ENCODE results near the gene ZRANB3.

The ZRANB3 gene

DNA sequence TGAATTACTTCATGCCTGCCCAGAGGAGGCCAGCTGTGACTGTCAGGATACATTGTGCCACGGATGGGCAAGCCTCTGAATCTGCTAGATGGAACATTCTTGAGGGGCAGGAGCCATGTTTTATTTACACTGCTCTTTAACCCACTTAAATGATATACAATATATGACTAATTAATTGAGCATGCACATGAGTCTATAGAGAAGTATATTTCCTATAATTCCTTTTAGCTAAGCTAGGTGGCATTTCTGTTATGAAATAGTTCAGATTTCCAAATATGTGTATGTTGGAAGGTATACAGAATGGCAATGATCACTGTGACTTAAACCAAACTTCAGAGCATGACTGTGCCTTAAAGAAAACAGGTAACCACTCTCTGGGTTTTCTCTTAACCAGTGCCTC lies 347.2 kb downstream of the ZRANB3 start:
- Mint-ChIP-seq H3K9me3 (peaks cover 0 to 3% of the 10 kb centered on the region in 2 donors), H3K4me1 (no peaks in the 10 kb centered on the region), H3K36me3 (peaks cover 12 to 32% of the 10 kb centered on the region in 2 donors), H3K27ac (no peak overlapping the region), H3K27me3 (no peaks in the 10 kb centered on the region), H3K4me3 (no peak overlapping the region)
- ATAC-seq (replicated peaks) (no peak), DNase-seq (no peak)

DNA sequence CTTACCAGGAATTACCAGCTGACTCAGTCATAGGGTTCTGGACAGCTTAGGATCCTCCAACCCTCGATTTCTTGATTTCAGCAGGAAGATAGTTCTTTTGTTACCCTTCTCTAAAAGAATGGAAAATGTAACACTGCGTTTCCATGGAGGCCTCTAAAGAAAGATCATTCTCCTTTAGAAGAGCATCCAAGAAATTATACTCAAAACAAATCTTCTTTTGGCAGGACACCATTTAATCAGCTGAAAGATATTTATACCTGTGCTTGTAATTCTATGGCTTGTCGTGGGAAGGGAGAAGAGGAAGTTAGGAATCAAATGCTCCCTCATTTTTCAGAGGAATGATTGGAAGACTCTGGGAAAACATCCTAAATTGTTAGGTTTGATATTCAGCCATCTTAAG lies 348.4 kb downstream of the ZRANB3 start:
- Mint-ChIP-seq H3K27me3 (no peaks in the 10 kb centered on the region), H3K27ac (no peak overlapping the region), H3K9me3 (peaks cover 0 to 2% of the 10 kb centered on the region in 2 donors), H3K4me1 (no peaks in the 10 kb centered on the region), H3K4me3 (no peak overlapping the region), H3K36me3 (peaks cover 13 to 30% of the 10 kb centered on the region in 2 donors)
- ATAC-seq (replicated peaks) (no peak), DNase-seq (no peak)

DNA sequence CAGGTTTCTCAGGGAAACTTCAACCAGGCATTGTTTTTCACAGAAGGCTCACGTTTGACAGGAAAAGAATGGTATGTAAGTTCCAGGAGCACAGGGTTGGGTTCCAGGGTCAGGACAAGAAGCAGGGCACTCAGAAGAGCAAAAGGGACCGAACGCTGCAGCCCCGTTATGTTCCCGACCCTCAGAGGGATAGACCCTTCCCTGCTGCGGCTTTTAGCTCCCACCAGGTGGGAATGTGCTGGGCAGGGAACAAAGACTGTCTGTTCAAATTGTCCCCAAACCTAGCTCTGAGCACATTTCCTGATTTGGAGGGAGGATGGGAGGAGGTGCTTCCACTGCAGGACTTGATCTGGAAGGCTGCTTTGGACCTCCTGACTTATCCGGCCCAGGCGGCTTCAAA lies 348.8 kb downstream of the ZRANB3 start:
- no peak overlapping the region for H3K27ac Mint-ChIP-seq
- no peaks in the 10 kb centered on the region for H3K4me1 Mint-ChIP-seq
- peaks cover 0 to 1% of the 10 kb centered on the region in 2 donors for H3K9me3 Mint-ChIP-seq
- H3K36me3 Mint-ChIP-seq, result peaks cover 17 to 31% of the 10 kb centered on the region in 2 donors
- ATAC-seq (replicated peaks), result no peak
- no peaks in the 10 kb centered on the region for H3K27me3 Mint-ChIP-seq
- no peak overlapping the region for H3K4me3 Mint-ChIP-seq
- no peak for DNase-seq

DNA sequence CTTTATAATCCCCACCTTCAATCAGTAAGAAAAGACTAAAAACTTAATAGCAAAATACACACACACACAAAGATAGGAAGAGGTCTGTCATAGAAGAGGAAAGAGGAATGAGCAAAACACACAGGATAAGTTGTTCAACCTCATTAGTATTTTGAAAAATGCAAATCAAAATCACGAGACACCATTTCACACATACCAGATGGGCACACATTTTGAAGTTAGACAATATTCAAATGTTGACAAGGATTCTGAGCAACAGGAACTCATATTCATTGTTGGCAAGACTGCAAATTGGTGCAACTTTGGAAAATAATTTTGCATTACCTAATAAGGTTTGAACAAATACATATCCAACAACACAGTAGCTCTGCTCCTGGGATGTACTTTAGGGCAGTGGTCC lies 351.3 kb downstream of the ZRANB3 start:
- Mint-ChIP-seq H3K36me3 (peaks cover 25 to 43% of the 10 kb centered on the region in 2 donors), H3K27ac (no peak overlapping the region), H3K9me3 (peaks cover 6 to 9% of the 10 kb centered on the region in 2 donors), H3K4me1 (no peaks in the 10 kb centered on the region), H3K4me3 (no peak overlapping the region), H3K27me3 (no peaks in the 10 kb centered on the region)
- DNase-seq (no peak), ATAC-seq (replicated peaks) (no peak)

DNA sequence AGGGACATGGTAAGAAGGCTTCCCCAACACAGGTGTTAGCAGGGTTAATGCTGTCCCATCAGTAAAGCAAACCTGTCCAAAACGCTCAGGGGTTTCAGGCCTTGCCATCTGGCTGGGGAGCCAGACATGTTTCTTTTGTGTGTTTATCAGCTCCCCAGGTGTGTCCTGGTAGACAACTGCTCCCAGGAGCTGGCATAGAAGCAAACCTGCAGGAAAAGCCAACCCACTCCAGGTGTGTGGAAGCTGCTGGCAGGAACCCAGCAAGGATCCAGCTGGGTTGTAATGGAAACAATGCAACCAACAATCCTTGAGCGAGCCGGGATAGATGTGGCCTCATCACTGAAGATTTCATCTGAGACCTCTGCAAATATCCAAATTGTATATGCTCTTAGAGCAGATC lies 355.8 kb downstream of the ZRANB3 start:
- Mint-ChIP-seq H3K27me3 (no peaks in the 10 kb centered on the region), H3K36me3 (peaks cover 57 to 78% of the 10 kb centered on the region in 2 donors), H3K4me3 (no peak overlapping the region), H3K9me3 (peaks cover 8 to 16% of the 10 kb centered on the region in 2 donors), H3K27ac (no peak overlapping the region), H3K4me1 (peaks cover 0 to 7% of the 10 kb centered on the region in 2 donors)
- ATAC-seq (replicated peaks), result no peak
- no peak for DNase-seq

DNA sequence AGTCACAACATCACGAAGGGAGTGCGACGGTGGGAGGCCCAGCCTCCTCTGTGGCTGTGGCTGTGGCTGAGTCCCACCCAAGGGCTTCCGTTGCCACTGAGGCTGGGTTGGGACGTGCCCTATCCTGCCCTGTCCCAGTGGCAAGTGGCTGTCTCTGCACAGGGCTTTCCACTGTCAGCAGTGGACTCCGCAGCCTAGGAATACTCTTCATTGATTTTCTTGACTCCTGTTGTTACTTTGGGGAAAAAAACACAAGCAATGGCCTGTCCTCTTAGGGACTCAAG lies 356.3 kb downstream of the ZRANB3 start:
- no peak for DNase-seq
- Mint-ChIP-seq H3K27ac (no peak overlapping the region), H3K27me3 (no peaks in the 10 kb centered on the region), H3K4me3 (no peak overlapping the region), H3K9me3 (peaks cover 8 to 16% of the 10 kb centered on the region in 2 donors), H3K36me3 (peaks cover 59 to 82% of the 10 kb centered on the region in 2 donors), H3K4me1 (peaks cover 0 to 7% of the 10 kb centered on the region in 2 donors)
- no peak for ATAC-seq (replicated peaks)

DNA sequence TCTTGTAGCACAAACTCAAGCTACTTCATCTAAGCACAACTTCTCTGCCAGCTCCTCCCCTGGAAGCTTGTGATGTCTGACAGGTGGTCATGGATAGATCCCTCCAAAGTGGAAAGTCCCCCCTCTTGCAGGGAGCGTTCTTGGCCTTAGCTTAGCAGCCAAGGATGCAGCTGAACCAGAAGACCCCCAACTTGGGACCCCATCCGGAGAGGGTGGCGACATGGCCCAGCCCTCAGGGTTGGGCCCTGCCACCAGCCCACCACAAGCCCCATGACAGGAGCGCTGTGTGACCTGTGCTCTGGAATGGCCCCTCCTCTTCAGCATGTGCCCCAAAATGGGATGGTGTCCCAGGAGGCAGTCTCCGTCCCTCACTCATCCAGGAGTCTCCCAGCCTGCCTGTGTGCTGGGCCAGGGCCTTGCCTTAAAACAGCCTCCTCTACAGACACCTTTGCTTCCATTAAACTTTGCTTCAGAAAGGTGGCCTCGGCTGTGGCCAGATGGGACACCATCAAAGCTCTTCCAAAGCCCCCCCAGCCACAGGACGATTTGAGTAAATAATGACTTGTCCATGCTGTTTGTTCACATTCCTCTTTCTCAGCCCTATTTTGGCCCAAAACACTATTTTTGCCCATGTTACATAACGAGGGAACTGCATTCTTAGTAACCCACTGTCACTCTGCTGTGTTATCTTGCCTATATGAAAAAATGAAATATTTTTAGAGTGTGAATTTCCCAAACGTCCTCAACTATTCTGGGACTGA lies 356.8 kb downstream of the ZRANB3 start:
- Mint-ChIP-seq H3K36me3 (peaks cover 60 to 82% of the 10 kb centered on the region in 2 donors), H3K4me1 (peaks cover 0 to 7% of the 10 kb centered on the region in 2 donors), H3K27me3 (no peaks in the 10 kb centered on the region), H3K9me3 (peaks cover 8 to 16% of the 10 kb centered on the region in 2 donors), H3K4me3 (no peak overlapping the region), H3K27ac (no peak overlapping the region)
- ATAC-seq (replicated peaks), result no peak
- DNase-seq, result no peak

DNA sequence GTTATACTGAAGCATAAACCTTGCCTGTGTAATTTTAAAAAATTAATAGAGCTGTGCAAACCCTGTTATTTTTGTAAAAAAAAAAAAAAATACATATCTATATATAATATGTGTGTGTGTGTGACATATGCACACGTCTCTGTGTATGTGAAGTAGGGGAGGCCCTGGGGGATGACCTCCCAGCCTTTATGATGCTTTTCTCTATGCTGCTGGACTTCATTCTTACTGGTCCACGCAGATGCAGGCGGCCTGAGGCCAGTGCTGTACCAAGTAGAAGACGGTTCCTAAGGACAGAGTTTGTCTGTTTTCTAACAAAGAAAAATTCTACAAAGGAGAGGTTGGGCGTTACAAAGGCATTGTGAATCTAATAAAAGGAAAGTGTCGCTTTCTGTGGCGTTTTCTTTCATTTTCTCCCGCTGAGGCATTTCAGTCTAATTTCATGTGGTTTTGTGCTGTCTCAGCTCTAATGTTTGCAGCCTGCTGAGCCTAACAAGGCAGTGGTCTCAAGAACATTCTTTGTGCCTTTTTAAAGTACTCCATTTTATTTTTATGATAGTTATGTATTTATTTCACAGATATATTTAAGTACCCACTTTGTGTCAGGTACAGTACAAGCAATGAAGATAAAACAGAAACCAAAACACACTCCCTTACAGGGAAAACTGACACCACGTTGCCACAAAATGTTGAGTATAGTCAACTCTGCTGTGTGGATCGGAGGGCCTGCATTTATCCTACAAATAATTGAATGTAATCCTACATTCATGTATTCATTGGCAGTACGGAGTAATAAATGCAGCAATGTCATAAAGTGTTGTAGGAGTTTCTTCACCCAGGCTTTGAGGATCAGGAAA lies 360.9 kb downstream of the ZRANB3 start:
- DNase-seq, result no peak
- Mint-ChIP-seq H3K4me1 (peaks cover 0 to 7% of the 10 kb centered on the region in 2 donors), H3K9me3 (peaks cover 1 to 8% of the 10 kb centered on the region in 2 donors), H3K4me3 (no peak overlapping the region), H3K27me3 (no peaks in the 10 kb centered on the region), H3K27ac (no peak overlapping the region), H3K36me3 (peaks cover 58 to 78% of the 10 kb centered on the region in 2 donors)
- no peak for ATAC-seq (replicated peaks)

DNA sequence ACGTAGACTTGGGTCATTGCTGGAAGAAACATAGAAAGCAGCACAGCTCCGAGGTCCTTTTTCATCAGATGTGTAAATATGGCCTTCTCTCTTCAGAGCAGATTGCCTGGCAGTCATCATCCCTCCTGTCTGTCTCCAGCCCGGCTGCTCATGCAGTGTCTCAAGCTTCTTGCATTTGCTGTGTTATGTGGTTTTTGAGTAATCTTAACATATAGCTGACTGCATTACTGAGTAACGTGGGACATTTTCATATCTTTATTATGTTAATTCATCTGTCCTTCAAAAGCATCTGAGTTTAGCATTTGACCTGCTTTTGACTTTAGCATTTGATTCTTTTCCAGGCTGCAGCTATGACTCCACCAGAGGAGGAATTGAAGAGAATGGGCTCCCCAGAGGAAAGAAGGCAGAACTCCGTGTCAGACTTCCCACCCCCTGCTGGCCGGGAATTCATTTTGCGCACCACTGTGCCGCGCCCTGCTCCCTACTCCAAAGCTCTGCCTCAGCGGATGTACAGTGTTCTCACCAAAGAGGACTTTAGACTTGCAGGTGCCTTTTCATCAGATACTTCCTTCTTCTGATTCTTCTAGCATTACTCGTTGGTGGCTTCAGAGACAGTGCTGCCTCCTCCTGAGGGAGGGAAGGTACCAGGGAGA lies 362.7 kb downstream of the ZRANB3 start:
- Mint-ChIP-seq H3K4me3 (no peak overlapping the region), H3K9me3 (peaks cover 1 to 8% of the 10 kb centered on the region in 2 donors), H3K36me3 (peaks cover 52 to 71% of the 10 kb centered on the region in 2 donors), H3K27me3 (no peaks in the 10 kb centered on the region), H3K4me1 (peaks cover 0 to 7% of the 10 kb centered on the region in 2 donors), H3K27ac (no peak overlapping the region)
- DNase-seq, result no peak
- no peak for ATAC-seq (replicated peaks)

DNA sequence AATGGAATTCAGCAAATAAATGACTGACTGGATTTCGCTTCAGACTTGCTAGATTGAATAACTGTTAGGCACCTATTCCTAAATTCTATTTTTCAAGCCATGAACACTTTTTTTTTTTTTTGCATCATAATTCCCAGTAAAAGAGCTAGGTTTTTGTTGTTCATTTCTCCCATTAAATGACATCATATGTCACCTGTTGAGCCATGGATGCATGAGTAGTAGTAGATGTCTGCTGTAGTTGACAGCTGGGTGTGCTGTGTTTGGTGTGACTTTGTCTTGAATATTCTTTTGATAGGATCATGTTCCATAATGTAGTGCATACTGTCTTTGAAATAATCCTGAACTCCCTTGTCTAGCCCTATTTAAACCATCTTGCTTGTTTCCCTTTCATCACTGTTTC lies 363.7 kb downstream of the ZRANB3 start:
- ATAC-seq (replicated peaks) (no peak), DNase-seq (no peak)
- Mint-ChIP-seq H3K36me3 (peaks cover 47 to 68% of the 10 kb centered on the region in 2 donors), H3K9me3 (peaks cover 1 to 5% of the 10 kb centered on the region in 2 donors), H3K27ac (no peak overlapping the region), H3K4me1 (peaks cover 0 to 4% of the 10 kb centered on the region in 2 donors), H3K27me3 (no peaks in the 10 kb centered on the region), H3K4me3 (no peak overlapping the region)

DNA sequence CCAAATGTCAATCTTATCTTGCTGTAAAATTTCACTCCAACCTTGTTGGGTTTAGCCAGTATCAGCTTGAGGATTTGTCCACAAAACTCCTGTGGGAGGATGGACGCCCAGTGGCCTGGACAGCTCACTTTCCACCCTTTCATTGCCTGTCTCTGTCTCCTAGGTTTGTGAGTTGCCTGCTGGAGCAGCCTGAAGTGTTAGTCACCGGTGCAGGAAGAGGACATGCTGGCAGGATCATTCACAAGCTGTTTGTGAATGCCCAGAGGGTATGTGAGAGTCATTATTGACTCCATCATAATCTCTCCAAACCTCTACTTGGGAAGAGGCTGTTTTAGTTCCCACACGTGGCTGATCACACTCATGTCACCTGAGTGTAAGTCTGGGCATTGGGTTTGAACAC lies 366.6 kb downstream of the ZRANB3 start:
- Mint-ChIP-seq H3K4me3 (no peak overlapping the region), H3K27ac (no peak overlapping the region), H3K27me3 (no peaks in the 10 kb centered on the region), H3K36me3 (peaks cover 38 to 46% of the 10 kb centered on the region in 2 donors), H3K9me3 (no peaks in the 10 kb centered on the region), H3K4me1 (no peaks in the 10 kb centered on the region)
- DNase-seq (no peak), ATAC-seq (replicated peaks) (no peak)

DNA sequence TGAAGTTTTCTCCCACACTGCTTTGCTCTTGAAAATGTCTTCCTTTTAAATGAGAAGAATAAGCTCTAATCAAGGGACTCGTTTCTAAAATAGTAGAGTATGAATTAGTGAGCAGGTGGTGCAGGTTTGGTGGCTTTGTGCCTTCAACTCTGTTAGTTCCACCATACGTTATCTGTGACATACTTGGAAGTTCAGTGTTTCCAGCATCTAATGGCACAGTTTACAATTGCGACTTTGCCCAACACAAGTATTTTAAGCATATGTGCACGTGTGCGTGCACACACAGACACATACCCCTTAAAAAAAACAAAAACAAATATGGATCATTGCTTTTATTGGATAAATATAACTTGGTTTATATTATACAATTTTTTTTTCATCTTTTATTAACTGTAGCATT lies 367.1 kb downstream of the ZRANB3 start:
- Mint-ChIP-seq H3K4me1 (no peaks in the 10 kb centered on the region), H3K27me3 (no peaks in the 10 kb centered on the region), H3K36me3 (peaks cover 38 to 45% of the 10 kb centered on the region in 2 donors), H3K9me3 (no peaks in the 10 kb centered on the region), H3K4me3 (no peak overlapping the region), H3K27ac (no peak overlapping the region)
- ATAC-seq (replicated peaks) (no peak), DNase-seq (no peak)

DNA sequence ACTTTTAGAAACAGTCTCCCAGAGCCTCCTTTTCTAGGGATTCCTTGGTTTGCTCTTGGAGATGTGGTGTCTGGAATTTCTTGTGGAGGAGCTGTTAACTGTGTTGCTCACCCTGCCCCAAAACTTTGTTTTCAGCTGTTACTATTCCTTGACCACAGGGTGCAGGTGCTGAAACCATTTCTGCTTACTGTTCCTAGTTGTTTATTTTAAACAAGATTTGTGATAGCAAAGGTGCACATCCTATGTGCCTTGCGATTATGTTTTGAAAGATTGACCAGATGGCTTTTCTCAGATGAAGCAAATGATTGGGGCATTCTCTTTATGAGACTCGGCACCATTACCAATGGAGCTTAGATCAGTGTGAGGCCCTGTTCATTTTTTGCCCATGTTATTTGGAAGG lies 367.7 kb downstream of the ZRANB3 start:
- no peaks in the 10 kb centered on the region for H3K4me1 Mint-ChIP-seq
- peaks cover 37 to 43% of the 10 kb centered on the region in 2 donors for H3K36me3 Mint-ChIP-seq
- H3K27ac Mint-ChIP-seq, result peak overlapping the region; percentile 75
- ATAC-seq (replicated peaks) (no peak), DNase-seq (no peak)
- H3K27me3 Mint-ChIP-seq, result no peaks in the 10 kb centered on the region
- no peak overlapping the region for H3K4me3 Mint-ChIP-seq
- H3K9me3 Mint-ChIP-seq, result no peaks in the 10 kb centered on the region

DNA sequence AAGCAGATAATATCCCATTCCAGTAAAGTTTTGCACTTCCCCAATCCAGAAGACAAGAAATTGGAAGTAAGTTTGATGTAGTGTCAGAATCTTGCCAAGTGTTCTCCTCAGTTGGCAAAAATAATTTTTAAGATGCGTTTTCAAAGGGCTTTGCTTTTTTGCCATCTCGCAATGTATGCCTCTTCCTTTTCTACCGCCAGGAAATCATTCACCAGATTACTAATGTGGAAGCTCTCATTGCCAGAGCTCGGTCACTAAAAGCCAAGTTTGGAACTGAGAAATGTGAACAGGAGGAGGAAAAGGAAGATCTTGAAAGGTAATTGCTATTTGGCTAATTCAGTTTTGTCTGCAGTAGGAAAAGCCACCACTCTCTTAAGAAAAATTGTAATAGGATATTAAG lies 368.2 kb downstream of the ZRANB3 start:
- H3K4me3 Mint-ChIP-seq, result no peak overlapping the region
- no peaks in the 10 kb centered on the region for H3K27me3 Mint-ChIP-seq
- ATAC-seq (replicated peaks) (no peak), DNase-seq (no peak)
- peak overlapping the region; percentile 75 for H3K27ac Mint-ChIP-seq
- peaks cover 37 to 43% of the 10 kb centered on the region in 2 donors for H3K36me3 Mint-ChIP-seq
- H3K9me3 Mint-ChIP-seq, result no peaks in the 10 kb centered on the region
- H3K4me1 Mint-ChIP-seq, result no peaks in the 10 kb centered on the region
